GM10266 (cell line): ENCODE measurements around the gene GREB1.

ENCODE experiments used
- DNase-seq: peaks from one replicate; pipeline ENCODE4 v3.0.0; 2012; ENCODE audit errors: extremely low spot score
- CTCF ChIP-seq: IDR thresholded peaks from 2 replicates; pipeline ENCODE4 v1.5.1; 2012; ENCODE audit warnings: mild to moderate bottlenecking, low read depth; ENCODE audit not compliant: control insufficient read depth, insufficient read depth; ENCODE audit errors: missing control alignments

GREB1 gene

GRCh38 chr2:11652553-11652952 lies 118.7 kb downstream of the GREB1 start:
- DNase-seq: no peak
- TF ChIP-seq CTCF: no peak

- DNase-seq: no peak
- TF ChIP-seq CTCF: no peak
Measured at GRCh38 chr2:11655495-11655894, 121.7 kb downstream of the GREB1 start.

- no peak for DNase-seq
- TF ChIP-seq CTCF: no peak
Measured at GRCh38 chr2:11656252-11656651, 122.4 kb downstream of the GREB1 start.

- TF ChIP-seq CTCF: no peak
- DNase-seq: no peak
Measured at GRCh38 chr2:11656671-11657101, 122.8 kb downstream of the GREB1 start.

GRCh38 chr2:11657195-11657594 lies 123.3 kb downstream of the GREB1 start:
- no peak for DNase-seq
- no peak for TF ChIP-seq CTCF

- DNase-seq: no peak
Measured at GRCh38 chr2:11657646-11658045, 123.8 kb downstream of the GREB1 start.

More at GRCh38 chr2:11657646-11658045, 123.8 kb downstream of the GREB1 start:
- TF ChIP-seq CTCF: no peak
